Measurements from ENCODE around the gene PPARA.
"Not testable (repeated sequence)": the region's sequence is repeated elsewhere in the genome, so short reads cannot be mapped to it uniquely, and the experiment has no call there.

PPARA gene

GRCh38 chr22:46244771-46245170 is 94.4 kb downstream of the PPARA start:
- no peak for DNase-seq (ENCODE audit: low spot score)

DNA sequence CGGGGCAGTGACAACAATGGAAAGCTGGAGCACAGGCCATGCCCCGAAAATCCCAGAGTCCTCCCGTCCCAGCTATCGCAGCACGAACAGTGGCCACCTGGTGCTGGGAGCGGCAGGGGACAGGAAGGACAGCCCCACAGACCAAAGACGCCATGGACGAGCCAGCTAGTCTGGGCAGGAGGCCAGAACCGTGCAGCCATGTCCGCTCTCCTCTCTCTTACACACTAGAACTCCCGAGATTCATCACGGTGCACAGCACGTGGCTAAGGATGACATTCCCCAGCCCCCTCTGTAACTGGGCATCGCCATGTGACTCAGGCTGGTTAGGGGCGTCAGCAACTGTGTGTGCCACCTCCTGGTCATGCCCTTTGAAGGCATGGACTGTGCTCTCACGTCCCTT is 95.2 kb downstream of the PPARA start:
- no peak for DNase-seq (ENCODE audit: low spot score)

GRCh38 chr22:46246178-46246577 is 95.9 kb downstream of the PPARA start:
- no peak for DNase-seq (ENCODE audit: low spot score)

GRCh38 chr22:46247443-46247975 is 97.2 kb downstream of the PPARA start:
- DNase-seq (ENCODE audit: low spot score) = no peak

GRCh38 chr22:46250035-46250782 is 99.9 kb downstream of the PPARA start, which contains the start of gene CDPF1:
Gene CDPF1, minus strand, starts transcription at chr22:46250293. Its CDS starts 2,009 bp downstream, at chr22:46248284.
- peak; percentile 90 for DNase-seq (ENCODE audit: low spot score)

- no peak for DNase-seq (ENCODE audit: low spot score)
Measured at GRCh38 chr22:46250783-46251125, 100.4 kb downstream of the PPARA start.

- no peak for DNase-seq (ENCODE audit: low spot score)
Measured at GRCh38 chr22:46251266-46251665, 100.9 kb downstream of the PPARA start.

DNA sequence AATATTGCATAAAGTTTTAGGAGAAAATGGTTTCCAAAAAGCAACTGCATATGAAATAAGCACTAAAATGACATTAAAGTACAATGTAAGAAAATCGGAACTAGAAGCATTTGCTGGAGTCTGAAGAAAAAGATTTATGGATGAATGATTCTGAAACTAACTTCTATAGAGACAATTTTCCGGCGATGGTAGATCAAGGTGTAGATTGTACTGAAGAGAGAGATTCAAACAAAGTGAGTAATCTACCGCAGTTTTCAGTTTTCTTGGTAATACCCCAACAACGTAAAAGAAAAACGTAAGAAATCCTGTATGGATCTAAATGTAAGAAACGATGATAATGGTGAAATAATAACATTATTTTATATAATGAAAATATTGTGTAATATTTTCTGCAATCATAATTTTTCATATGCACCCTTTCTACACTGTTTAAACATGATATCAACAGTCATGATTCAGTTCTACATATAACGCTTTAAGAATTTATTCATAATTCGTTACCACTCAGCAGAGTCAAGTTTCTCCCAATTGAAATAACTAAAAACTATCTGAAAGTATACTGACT is 101.6 kb downstream of the PPARA start:
- no peak for DNase-seq (ENCODE audit: low spot score)

DNA sequence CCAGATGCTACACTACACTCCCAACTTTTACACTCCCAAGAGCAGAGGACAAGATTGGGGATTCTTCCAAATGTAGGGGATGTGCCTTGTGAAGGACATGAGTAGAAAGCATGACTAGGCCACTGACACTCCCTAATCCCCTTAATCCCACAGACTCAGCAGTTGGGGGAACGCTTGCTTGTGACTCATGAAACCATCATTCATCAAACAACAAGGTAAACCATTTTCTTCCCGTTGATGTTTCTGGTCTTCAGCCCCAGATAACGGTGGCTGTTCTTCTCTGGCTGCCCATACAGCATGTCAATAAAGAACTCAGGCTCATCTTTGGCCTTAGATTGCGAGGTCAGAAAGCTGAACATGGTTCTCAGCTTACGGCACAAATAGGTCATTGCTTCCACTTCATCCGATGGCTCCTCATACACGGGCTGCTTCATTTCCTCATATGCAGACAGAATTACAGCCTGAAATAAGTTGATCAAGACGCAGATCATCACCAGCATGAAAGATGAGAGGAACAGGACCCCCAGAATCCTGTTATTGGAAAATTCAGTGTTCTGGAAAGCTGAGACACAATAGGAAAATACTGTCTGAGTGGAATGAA is 106.1 kb downstream of the PPARA start:
- no peak for DNase-seq (ENCODE audit: low spot score)

DNA sequence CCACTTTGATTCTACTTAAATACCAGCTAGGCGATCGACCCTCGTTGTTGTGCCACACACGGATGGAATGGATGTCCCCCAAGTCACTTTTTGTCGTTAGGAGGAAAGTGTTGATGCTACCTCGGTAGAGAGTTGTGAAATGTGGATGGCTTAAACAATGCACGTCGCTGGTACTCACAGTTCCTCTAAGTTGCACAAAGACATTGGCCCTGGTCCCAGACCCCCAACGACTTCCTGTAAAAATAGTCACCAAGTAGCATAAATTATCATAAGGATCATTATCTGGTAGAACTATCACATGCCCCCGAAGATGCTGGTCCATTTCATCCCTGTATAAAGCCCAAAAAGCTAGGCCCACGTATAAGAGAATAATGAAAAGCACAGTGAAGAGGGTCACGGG is 109.0 kb downstream of the PPARA start:
- no peak for DNase-seq (ENCODE audit: low spot score)

DNA sequence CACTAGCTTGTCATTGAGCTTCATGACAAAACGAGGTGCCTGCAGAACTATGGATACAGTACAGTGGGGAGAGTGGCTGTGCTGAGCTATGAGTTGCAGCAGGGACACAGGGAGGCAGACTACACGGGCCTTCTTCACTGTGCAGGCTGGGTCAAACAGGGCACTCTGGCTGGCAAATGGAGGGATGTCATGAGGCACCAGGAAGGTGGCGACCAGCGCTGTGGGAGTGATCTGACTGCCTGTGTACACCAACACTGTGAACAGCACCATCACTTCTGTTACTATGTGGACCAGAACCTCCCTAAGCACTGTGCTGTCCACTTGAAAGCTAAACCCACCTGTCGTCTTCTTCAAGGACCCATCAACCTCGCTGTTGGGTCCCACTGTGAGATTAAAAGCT is 109.7 kb downstream of the PPARA start:
- DNase-seq (ENCODE audit: low spot score) = no peak

GRCh38 chr22:46262449-46263215 is 112.3 kb downstream of the PPARA start:
- DNase-seq (ENCODE audit: low spot score) = no peak

- no peak for DNase-seq (ENCODE audit: low spot score)
Measured at GRCh38 chr22:46263216-46263590, 112.9 kb downstream of the PPARA start, which contains the start of gene PKDREJ. Gene PKDREJ, minus strand, starts transcription at chr22:46263343. Its CDS starts 21 bp downstream, at chr22:46263322.

DNA sequence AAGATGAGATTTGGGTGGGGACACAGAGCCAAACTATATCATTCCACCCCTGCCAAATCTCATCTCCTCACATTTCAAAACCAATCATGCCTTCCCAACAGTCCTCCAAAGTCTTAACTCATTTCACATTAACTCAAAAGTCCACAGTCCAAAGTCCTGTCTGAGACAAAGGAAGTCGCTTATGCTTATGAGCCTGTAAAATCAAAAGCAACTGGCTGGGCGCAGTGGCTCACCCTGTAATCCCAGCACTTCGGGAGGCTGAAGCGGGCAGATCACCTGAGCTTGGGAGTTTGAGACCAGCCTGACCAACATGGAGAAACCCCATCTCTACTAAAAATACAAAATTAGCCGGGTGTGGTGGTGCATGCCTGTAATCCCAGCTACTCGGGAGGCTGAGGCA is 114.2 kb downstream of the PPARA start:
- not testable (repeated sequence) for DNase-seq (ENCODE audit: low spot score)

GRCh38 chr22:46265627-46266026 is 115.3 kb downstream of the PPARA start:
- not testable (repeated sequence) for DNase-seq (ENCODE audit: low spot score)

DNA sequence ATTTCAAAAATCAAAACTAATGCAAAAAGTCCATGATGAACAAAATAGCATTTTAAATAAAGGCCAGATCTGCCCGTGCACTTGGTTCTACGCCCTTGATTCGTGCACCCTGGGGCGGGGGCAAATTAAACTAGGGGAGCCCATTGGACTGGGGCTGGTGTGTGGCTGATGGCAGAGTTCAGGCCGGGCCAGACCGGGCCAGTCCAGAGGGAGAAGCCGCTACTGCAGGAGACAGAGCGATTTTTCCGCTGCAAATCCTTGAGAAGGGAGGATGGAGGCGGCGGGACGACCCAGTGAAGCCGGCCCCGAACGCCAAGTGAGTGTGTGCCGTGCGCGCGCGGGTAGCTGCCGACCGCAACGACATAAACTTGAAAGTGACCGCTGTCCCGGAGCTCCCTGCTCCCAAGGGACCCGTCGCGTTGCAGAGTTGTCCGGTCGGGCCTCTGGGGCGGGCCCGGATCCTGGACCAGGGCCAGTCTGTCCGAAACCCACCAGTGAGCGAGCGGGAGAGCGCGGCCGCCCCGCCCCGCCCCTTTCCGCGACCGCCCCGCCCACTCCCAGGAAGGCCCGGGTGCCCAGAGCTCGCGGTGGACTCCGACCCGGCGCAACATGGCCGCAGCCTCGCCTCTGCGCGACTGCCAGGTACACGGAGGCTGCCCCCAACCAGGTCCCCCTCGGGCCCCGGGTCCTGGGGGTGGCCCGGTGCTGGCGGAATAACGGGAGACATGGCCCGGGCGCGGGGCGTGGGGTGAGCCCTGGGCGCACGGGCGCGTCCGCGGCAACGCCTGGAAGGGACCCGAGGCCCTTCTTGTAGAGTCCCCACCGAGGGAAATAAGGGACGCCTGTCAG is 117.3 kb downstream of the PPARA start, which contains the start of gene TTC38:
TTC38 (plus strand) TSS at position 578 of the 849 bp plus-strand sequence; CDS start at position 610, 32 bp downstream.
- peak; percentile 15 for DNase-seq (ENCODE audit: low spot score)

- DNase-seq (ENCODE audit: low spot score) = no peak
Measured at GRCh38 chr22:46269564-46269963, 119.2 kb downstream of the PPARA start.

DNA sequence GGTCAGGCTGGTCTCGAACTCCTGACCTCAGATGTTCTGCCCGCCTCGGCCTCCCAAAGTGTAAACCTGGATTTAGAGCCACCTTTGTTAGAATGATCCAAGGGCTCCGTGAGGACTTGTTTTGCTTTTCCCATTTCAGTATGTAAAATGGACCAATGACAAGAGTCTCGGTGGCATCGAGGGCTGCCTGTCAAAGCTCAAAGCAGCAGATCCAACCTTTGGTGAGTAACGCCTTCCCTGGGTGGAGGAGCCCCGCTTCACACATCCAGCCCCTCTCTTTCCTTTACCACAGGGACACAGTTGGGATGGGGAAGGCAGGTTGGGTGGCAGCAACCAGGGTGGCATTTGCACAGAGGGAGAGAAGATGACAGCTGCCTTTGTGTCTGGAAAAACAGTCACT is 121.9 kb downstream of the PPARA start:
- DNase-seq (ENCODE audit: low spot score) = no peak

DNA sequence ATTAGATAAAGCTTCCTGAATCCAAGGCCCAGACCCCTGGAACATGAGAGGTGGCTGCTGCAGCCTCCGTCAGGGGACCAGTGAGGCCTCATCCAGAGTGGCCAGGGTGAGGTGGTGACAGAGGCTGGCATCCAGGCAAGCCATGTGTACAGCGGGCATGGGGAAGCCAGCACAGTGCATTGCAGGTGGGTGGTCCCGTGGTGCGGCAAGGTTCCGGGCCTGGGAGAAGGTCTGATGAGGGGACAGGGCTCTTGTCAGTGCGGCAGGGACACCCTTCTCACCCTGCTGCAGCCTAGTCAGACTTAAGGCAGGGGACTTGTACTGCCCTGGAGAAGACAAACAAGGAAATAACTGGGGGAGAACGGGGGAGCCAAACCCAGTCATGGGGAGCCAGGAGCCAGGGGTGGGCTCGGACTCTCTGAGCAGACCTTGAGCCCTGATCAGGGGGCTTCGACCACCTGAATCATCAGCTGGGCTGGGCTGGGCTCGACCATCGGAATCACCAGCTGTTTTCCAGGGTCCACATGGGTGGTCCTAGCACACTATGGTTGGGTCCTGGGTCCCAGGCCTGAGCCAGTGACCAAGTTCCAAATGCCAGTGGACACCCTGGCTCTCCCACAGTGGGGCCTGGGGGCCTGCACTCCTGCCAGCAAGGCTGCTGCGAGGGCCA is 122.6 kb downstream of the PPARA start:
- no peak for DNase-seq (ENCODE audit: low spot score)

- no peak for DNase-seq (ENCODE audit: low spot score)
Measured at GRCh38 chr22:46273432-46274148, 123.3 kb downstream of the PPARA start.

Measured in NAMALWA (cell line).